GM12878 (cell line): ENCODE measurements around the gene UBAC2. TPM values are rescaled to one million over a fixed set of nuclear protein-coding genes. Genes with fewer than 3 reads are reported as not detected.

ENCODE experiments used
- ATAC-seq: fragments of 200-7000 bp; cut with Tn5 transposase; 3 replicates; pipeline ENCODE4 v1.9.1; 2020; ENCODE audit warnings: mild to moderate bottlenecking, moderate library complexity
- BruUV-seq: library from RNA; stranded (reverse); fragments of 400-500 nt; replicated peaks from 2 replicates; lab custom pipeline; 2021; lab: Mats Ljungman, UMichigan
- CTCF ChIA-PET: fragments of 300-600 bp; sonication (Branson Sonifier 250); formaldehyde crosslinking; extraction: SDS; loops from one replicate; lab custom pipeline; 2021; ENCODE audit warnings: inconsistent platforms; lab: Yijun Ruan, JAX
- POLR2A ChIA-PET: fragments of 350-600 bp; formaldehyde crosslinking; extraction: SDS; loops from one replicate; lab custom pipeline; 2021; ENCODE audit warnings: inconsistent platforms; lab: Charles Lee
- RAD21 ChIA-PET: fragments of 300-600 bp; sonication (Branson Sonifier 250); formaldehyde crosslinking; loops from one replicate; lab custom pipeline; 2023; ENCODE audit warnings: antibody characterized with exemption; ENCODE audit not compliant: unreplicated experiment; lab: Charles Lee
- SMC1A ChIA-PET: fragments of 300-600 bp; sonication (Branson Sonifier 250); formaldehyde crosslinking; loops from one replicate; lab custom pipeline; 2023; ENCODE audit not compliant: unreplicated experiment, uncharacterized antibody; lab: Charles Lee
- DNase-seq: peaks from one replicate; pipeline ENCODE4 v3.0.0-alpha.2; 2011; ENCODE audit warnings: low read depth, low spot score
- FAIRE-seq: peaks from 3 replicates; lab custom pipeline; 2011; peaks lifted over from hg19 to GRCh38; lab: Jason Lieb, UNC
- H2AFZ ChIP-seq: 2 replicates; pipeline ENCODE4 v1.6.0; 2011; ENCODE audit warnings: low read depth, low read length, control low read depth; ENCODE audit not compliant: control insufficient read depth
- H3K27ac ChIP-seq: 2 replicates; pipeline ENCODE4 v1.5.1; 2011; ENCODE audit warnings: control low read depth; ENCODE audit not compliant: control insufficient read depth, insufficient read depth
- H3K27me3 ChIP-seq, 2 experiments: replicated peaks in 1 of 2; 2 replicates each; pipeline versions ENCODE4 v1.6.0 to v1.6.1; 2011; ENCODE audit warnings: low read length in 1 of 2; ENCODE audit not compliant: control insufficient read depth in 2 of 2, insufficient read depth in 2 of 2
- H3K36me3 ChIP-seq, 2 experiments: 2 replicates each; pipeline ENCODE4 v1.5.1; 2011; ENCODE audit warnings: low read length in 1 of 2; ENCODE audit not compliant: control insufficient read depth in 2 of 2, insufficient read depth in 2 of 2
- H3K4me1 ChIP-seq: 2 replicates; pipeline ENCODE4 v1.6.1; 2011; ENCODE audit warnings: mild to moderate bottlenecking, low read length, moderate library complexity, mixed read lengths; ENCODE audit not compliant: control insufficient read depth, insufficient read depth
- H3K4me2 ChIP-seq: 2 replicates; pipeline ENCODE4 v1.6.0; 2011; ENCODE audit warnings: control low read depth; ENCODE audit not compliant: control insufficient read depth, insufficient read depth
- H3K4me3 ChIP-seq: fragments of 200-600 bp; sonication (generic); 2 replicates; pipeline ENCODE4 v1.5.1; 2016
- H3K79me2 ChIP-seq: 2 replicates; pipeline ENCODE4 v1.6.0; 2011; ENCODE audit warnings: low read length; ENCODE audit not compliant: control insufficient read depth, insufficient read depth
- H3K9ac ChIP-seq: 2 replicates; pipeline ENCODE4 v1.8.0; 2011; ENCODE audit warnings: low read length, control low read depth, mixed read lengths; ENCODE audit not compliant: control insufficient read depth, insufficient read depth
- H3K9me3 ChIP-seq: replicated peaks from 3 replicates; pipeline ENCODE4 v1.5.1; 2011; ENCODE audit warnings: mild to moderate bottlenecking, low read length; ENCODE audit not compliant: control insufficient read depth, insufficient read depth
- H4K20me1 ChIP-seq: 2 replicates; pipeline ENCODE4 v1.6.0; 2011; ENCODE audit not compliant: control insufficient read depth, insufficient read depth
- CREB1 ChIP-seq: IDR thresholded peaks from 2 replicates; pipeline ENCODE4 v1.6.1; 2012; ENCODE audit warnings: low read depth, mild to moderate bottlenecking, inconsistent platforms
- EED ChIP-seq: sonication (generic); IDR thresholded peaks from 2 replicates; pipeline ENCODE4 v1.6.1; 2016; ENCODE audit warnings: antibody characterized with exemption, low read depth
- IRF4 ChIP-seq: IDR thresholded peaks from 2 replicates; pipeline ENCODE4 v1.6.1; 2011; ENCODE audit warnings: low read depth, low read length
- MYC ChIP-seq: IDR thresholded peaks from 2 replicates; pipeline ENCODE4 v1.6.1; 2011; ENCODE audit warnings: mild to moderate bottlenecking, low read length, moderate library complexity, inconsistent platforms; ENCODE audit not compliant: insufficient read depth, insufficient replicate concordance, insufficient read length, severe bottlenecking
- PML ChIP-seq: IDR thresholded peaks from 2 replicates; pipeline ENCODE4 v1.6.1; 2012; ENCODE audit warnings: low read length, inconsistent platforms
- RBBP5 ChIP-seq: fragments of 200-600 bp; sonication (generic); conservative IDR thresholded peaks from 2 replicates; pipeline ENCODE4 v1.6.1; 2016
- SPI1 ChIP-seq: IDR thresholded peaks from 2 replicates; pipeline ENCODE4 v1.6.1; 2011; ENCODE audit warnings: low read depth, mild to moderate bottlenecking, low read length, moderate library complexity, borderline replicate concordance; ENCODE audit not compliant: insufficient read depth
- TCF3 ChIP-seq: IDR thresholded peaks from 2 replicates; pipeline ENCODE4 v1.6.1; 2012; ENCODE audit warnings: low read depth, mild to moderate bottlenecking, low read length, borderline replicate concordance; ENCODE audit not compliant: insufficient read depth
- WGBS: methylation state at CpG from one replicate; pipeline ENCODE4 v1.1.6; 2016; ENCODE audit warnings: low lambda C conversion rate; ENCODE audit not compliant: insufficient replicate concordance, insufficient coverage; ENCODE audit errors: missing lambda C conversion rate; 5-methylcytosine and 5-hydroxymethylcytosine counted together
- in situ Hi-C: fragments of 300-500 bp; cut with MboI; formaldehyde crosslinking; loops from 9 replicates; pipeline ENCODE4 v1.14.3; 2018; ENCODE audit warnings: mixed read lengths
- intact Hi-C: fragments of 100-400 bp; cut with micrococcal nuclease; formaldehyde crosslinking; loops from one replicate; pipeline ENCODE4 v1.14.2; 2022; ENCODE audit not compliant: unreplicated experiment
- polyA plus RNA-seq, 11 experiments: library from polyadenylated mRNA; depleted of rRNA in 4 of 11; unstranded in 6 of 11; stranded (reverse) in 5 of 11; fragments of >200 nt; fragmentation: Nextera tagmentation in 4 of 11; fragmentation: Illumina TruSeq in 1 of 11; extraction: Ambion mirVana in 4 of 11; extraction: Trizol in 1 of 11; gene quantifications; 1 replicate in 1 of 11; 2 replicates in 10 of 11; pipeline versions ENCODE4 v1.2.1 to v1.2.3, GENCODE V29; 2011 to 2016; ENCODE audit warnings: inconsistent platforms in 2 of 11, missing spikeins in 2 of 11, low read depth in 1 of 11
- total RNA-seq, 4 experiments: library from RNA; depleted of rRNA in 3 of 4; stranded (reverse); fragments of >200 nt in 3 of 4; fragmentation: Illumina TruSeq in 1 of 4; extraction: Trizol in 1 of 4; gene quantifications; 2 replicates each; pipeline versions ENCODE4 v1.2.1 to v1.2.3, GENCODE V29; 2013 to 2021
- TF ChIP-seq, protein P1 (sequence below): fragments of 450-650 bp; formaldehyde crosslinking; IDR thresholded peaks from 2 replicates; pipeline ENCODE4 v1.5.0; 2022; ENCODE audit warnings: mild to moderate bottlenecking, missing genetic modification characterization

UBAC2 gene
- total and polyA plus RNA-seq, 10 of the 15 experiments (the other 5 are each of a cell fraction or from before 2014, with no cell fraction given): 3.0 to 54.6 (median 17.4) TPM

DNA sequence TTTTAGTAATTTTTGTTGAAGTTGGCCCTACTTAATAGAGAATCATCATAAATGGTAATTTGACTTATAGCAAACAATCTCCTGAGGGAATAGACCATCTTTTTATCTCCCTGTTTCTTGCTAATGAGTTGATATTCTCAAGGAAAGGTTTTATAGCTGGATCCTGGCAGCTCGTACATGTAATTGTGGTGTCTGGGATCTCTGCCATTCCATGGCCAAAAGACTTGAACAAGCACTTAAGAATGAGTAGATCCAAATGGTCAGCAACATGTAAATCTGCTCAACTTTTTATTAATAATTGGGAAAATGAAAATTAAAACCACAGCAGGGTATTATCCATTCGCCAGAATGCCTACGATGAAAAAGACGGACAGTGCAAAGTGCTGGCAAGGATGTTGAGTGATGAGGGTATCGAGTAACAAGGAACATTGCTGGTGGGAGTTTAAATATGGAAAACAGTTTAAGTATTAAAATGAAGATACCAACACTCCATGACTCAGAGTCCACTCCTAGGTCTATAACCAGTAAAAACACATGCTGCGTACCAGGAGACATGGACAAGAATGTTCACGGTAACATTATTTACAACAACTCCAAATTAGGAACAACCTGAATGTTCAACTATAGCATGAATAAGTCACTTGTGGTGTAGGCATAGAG lies 62.6 kb downstream of the UBAC2 start (continued):
- TF ChIP-seq, protein P1, sequence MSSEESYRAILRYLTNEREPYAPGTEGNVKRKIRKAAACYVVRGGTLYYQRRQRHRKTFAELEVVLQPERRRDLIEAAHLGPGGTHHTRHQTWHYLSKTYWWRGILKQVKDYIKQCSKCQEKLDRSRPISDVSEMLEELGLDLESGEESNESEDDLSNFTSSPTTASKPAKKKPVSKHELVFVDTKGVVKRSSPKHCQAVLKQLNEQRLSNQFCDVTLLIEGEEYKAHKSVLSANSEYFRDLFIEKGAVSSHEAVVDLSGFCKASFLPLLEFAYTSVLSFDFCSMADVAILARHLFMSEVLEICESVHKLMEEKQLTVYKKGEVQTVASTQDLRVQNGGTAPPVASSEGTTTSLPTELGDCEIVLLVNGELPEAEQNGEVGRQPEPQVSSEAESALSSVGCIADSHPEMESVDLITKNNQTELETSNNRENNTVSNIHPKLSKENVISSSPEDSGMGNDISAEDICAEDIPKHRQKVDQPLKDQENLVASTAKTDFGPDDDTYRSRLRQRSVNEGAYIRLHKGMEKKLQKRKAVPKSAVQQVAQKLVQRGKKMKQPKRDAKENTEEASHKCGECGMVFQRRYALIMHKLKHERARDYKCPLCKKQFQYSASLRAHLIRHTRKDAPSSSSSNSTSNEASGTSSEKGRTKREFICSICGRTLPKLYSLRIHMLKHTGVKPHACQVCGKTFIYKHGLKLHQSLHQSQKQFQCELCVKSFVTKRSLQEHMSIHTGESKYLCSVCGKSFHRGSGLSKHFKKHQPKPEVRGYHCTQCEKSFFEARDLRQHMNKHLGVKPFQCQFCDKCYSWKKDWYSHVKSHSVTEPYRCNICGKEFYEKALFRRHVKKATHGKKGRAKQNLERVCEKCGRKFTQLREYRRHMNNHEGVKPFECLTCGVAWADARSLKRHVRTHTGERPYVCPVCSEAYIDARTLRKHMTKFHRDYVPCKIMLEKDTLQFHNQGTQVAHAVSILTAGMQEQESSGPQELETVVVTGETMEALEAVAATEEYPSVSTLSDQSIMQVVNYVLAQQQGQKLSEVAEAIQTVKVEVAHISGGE (CRISPR knock-in tag): no peak
- no peak for TF ChIP-seq PML
- no peak for TF ChIP-seq TCF3
- no peak for TF ChIP-seq IRF4
- no peak for TF ChIP-seq MYC
- no peak for TF ChIP-seq CREB1
- no peak for TF ChIP-seq RBBP5

DNA sequence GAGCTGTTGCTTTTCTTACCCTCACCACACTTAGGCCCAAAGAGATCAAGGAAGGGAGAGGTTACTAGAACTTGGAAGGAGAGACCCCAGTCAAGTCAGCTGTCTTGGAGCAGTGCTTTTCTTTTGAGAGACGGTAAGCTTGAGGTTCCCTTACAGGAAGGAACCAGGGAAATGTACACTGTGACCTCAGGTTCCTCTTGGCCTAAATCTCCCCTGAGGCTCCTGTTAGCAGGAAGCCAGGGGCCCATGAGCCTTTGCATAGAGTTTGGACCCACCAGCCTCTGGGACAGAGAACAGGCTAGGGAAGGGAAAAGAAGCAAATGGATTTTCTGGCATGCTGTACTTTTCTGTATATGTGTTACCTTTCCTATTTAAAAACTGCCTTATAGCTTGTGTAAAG lies 63.4 kb downstream of the UBAC2 start:
- Histone ChIP-seq H3K4me2 (no peak overlapping the region), H3K27me3 (no peaks in the 10 kb centered on the region), H3K27ac (no peak overlapping the region), H4K20me1 (no peaks in the 10 kb centered on the region), H3K79me2 (no peaks in the 10 kb centered on the region), H3K9ac (no peak overlapping the region), H3K4me3 (no peak overlapping the region), H3K36me3 (peaks cover 2 to 5% of the 10 kb centered on the region in 2 experiments; a peak in 3 of 4 replicates), H2AFZ (no peak overlapping the region), H3K9me3 (no peaks in the 10 kb centered on the region), H3K4me1 (peaks cover 6% of the 10 kb centered on the region; the same call in 1 of the 2 replicates)
- intact Hi-C loops (loop anchor here (2.0 to 10.0 kb wide), 2 partner anchors 341 to 395 kb away; partner anchors contain the start of gene CLYBL), in situ Hi-C loops (loop anchor here (5.0 to 10.0 kb wide), 2 partner anchors 87 to 409 kb away; no protein-coding TSS in a partner anchor)
- POLR2A ChIA-PET: interaction anchor here (0.5 to 1.0 kb wide), 3 partner anchors 64 to 281 kb away, joined by 3 read pairs; partner anchors contain the start of gene UBAC2
- BruUV-seq: no TSS peak
- FAIRE-seq (no peak), ATAC-seq (no peak), DNase-seq (no peak)
- no peak for TF ChIP-seq RBBP5
- TF ChIP-seq EED: no peak
- TF ChIP-seq SPI1: no peak
- CTCF ChIA-PET: interaction anchor here (0.5 to 12.3 kb wide), 20 partner anchors 8 to 395 kb away, joined by 3 to 470 read pairs (median 4); partner anchors contain the start of gene UBAC2
- SMC1A ChIA-PET: interaction anchor here (0.9 to 14.4 kb wide), 17 partner anchors 9 to 424 kb away, joined by 3 to 306 read pairs (median 6); partner anchors contain the start of gene UBAC2
- 92% methylated on average over 1 of the region's 1 CpG for WGBS
- RAD21 ChIA-PET: interaction anchor here (0.6 to 12.6 kb wide), 7 partner anchors 8 to 397 kb away, joined by 3 to 338 read pairs (median 94); partner anchors contain the start of gene UBAC2
